Measurements from ENCODE around the gene MAGOH.

GRCh38 chr1:53182716-53183094, 55.6 kb downstream of the MAGOH start:
- no peak for TF ChIP-seq CTCF (IDR thresholded peaks at IDR 0.05; ENCODE audit: low read depth, low read length)
- TF ChIP-seq EZH2phosphoT487 (IDR thresholded peaks at IDR 0.05; ENCODE audit: low read depth) = no peak
